Smooth muscle cell (in vitro differentiated cells): ENCODE results near the gene CEP41. TPM values are rescaled to one million over a fixed set of nuclear protein-coding genes. Genes with fewer than 3 reads are reported as not detected.

ENCODE experiments used
- DNase-seq: peaks from one replicate; lab custom pipeline; 2025; ENCODE audit not compliant: unreplicated experiment; lab: John Stamatoyannopoulos, UW
- H2AFZ ChIP-seq: fragments of 200-600 bp; sonication (generic); 2 replicates; pipeline ENCODE4 v1.6.0; 2016; ENCODE audit warnings: antibody characterized with exemption, low read depth, mild to moderate bottlenecking
- H3F3A ChIP-seq: fragments of 200-600 bp; sonication (generic); 2 replicates; pipeline ENCODE4 v1.6.0; 2017; ENCODE audit warnings: antibody characterized with exemption, low read depth
- H3K27ac ChIP-seq: fragments of 200-600 bp; sonication (generic); 2 replicates; pipeline ENCODE4 v1.5.1; 2016; ENCODE audit warnings: low read depth, mild to moderate bottlenecking
- H3K27me3 ChIP-seq: fragments of 200-600 bp; sonication (generic); 2 replicates; pipeline ENCODE4 v1.6.1; 2016; ENCODE audit warnings: low read depth, mild to moderate bottlenecking
- H3K36me3 ChIP-seq: fragments of 200-600 bp; sonication (generic); 2 replicates; pipeline ENCODE4 v1.5.1; 2016; ENCODE audit warnings: low read depth
- H3K4me1 ChIP-seq: fragments of 200-600 bp; sonication (generic); 2 replicates; pipeline ENCODE4 v1.5.1; 2016; ENCODE audit warnings: low read depth
- H3K4me2 ChIP-seq: fragments of 200-600 bp; sonication (generic); 2 replicates; pipeline ENCODE4 v1.6.0; 2016; ENCODE audit warnings: mild to moderate bottlenecking
- H3K4me3 ChIP-seq: fragments of 200-600 bp; sonication (generic); 2 replicates; pipeline ENCODE4 v1.5.1; 2016; ENCODE audit warnings: mild to moderate bottlenecking
- H3K79me2 ChIP-seq: fragments of 200-600 bp; sonication (generic); 2 replicates; pipeline ENCODE4 v1.6.0; 2016; ENCODE audit warnings: low read depth, mild to moderate bottlenecking
- H3K9ac ChIP-seq: fragments of 200-600 bp; sonication (generic); 2 replicates; pipeline ENCODE4 v1.6.0; 2016; ENCODE audit warnings: low read depth
- H3K9me3 ChIP-seq: fragments of 200-600 bp; sonication (generic); replicated peaks from 2 replicates; pipeline ENCODE4 v1.5.1; 2016; ENCODE audit warnings: low read depth
- H4K20me1 ChIP-seq: fragments of 200-600 bp; sonication (generic); 2 replicates; pipeline ENCODE4 v1.6.0; 2016; ENCODE audit warnings: low read depth
- CTCF ChIP-seq: fragments of 200-600 bp; sonication (generic); IDR thresholded peaks from 2 replicates; pipeline ENCODE4 v1.5.1; 2017; ENCODE audit warnings: borderline replicate concordance, mild to moderate bottlenecking, antibody characterized with exemption; ENCODE audit not compliant: insufficient read depth, poor library complexity, severe bottlenecking
- WGBS: methylation state at CpG from one replicate; pipeline ENCODE4 v1.1.7; 2016; ENCODE audit warnings: low lambda C conversion rate; 5-methylcytosine and 5-hydroxymethylcytosine counted together
- polyA plus RNA-seq: library from polyadenylated mRNA; unstranded; fragments of >200 nt; fragmentation: Nextera tagmentation; extraction: Ambion mirVana; gene quantifications from 2 replicates; pipeline ENCODE4 v1.2.1, GENCODE V29; 2016
- total RNA-seq: library from RNA; depleted of rRNA; stranded (reverse); fragments of >200 nt; gene quantifications from 2 replicates; pipeline ENCODE4 v1.2.3, GENCODE V29; 2014

CEP41 gene
- total and polyA plus RNA-seq, 2 experiments from 2014 or later, result 18.3 to 35.1 TPM

- peaks cover 17% of the 10 kb centered on the region for H3K4me1 ChIP-seq
- H3K9me3 ChIP-seq, result no peaks in the 10 kb centered on the region
- no peak for DNase-seq
- H3K4me3 ChIP-seq, result no peak overlapping the region
- H4K20me1 ChIP-seq, result no peaks in the 10 kb centered on the region
- H3K36me3 ChIP-seq, result no peaks in the 10 kb centered on the region
- H3K79me2 ChIP-seq, result no peaks in the 10 kb centered on the region
- peak overlapping the region; percentile 35 for H3K9ac ChIP-seq
- WGBS, result over 99% methylated on average over 6 of the region's 6 CpGs
- TF ChIP-seq CTCF, result no peak
- no peaks in the 10 kb centered on the region for H3K27me3 ChIP-seq
- no peak overlapping the region for H2AFZ ChIP-seq
- peak overlapping the region; percentile 95 for H3K27ac ChIP-seq
- H3K4me2 ChIP-seq, result peak overlapping the region; percentile 29
- H3F3A ChIP-seq, result peaks cover 38% of the 10 kb centered on the region
These were observed 66.3 kb downstream of the CEP41 start for GRCh38 chr7:130374507-130374906.

- H3K79me2 ChIP-seq, result no peaks in the 10 kb centered on the region
- H2AFZ ChIP-seq, result peak overlapping the region; percentile 32
- H3K27ac ChIP-seq, result peak overlapping the region; percentile 95
- H3F3A ChIP-seq, result peaks cover 38% of the 10 kb centered on the region
- peak overlapping the region; percentile 47 for H3K4me2 ChIP-seq
- TF ChIP-seq CTCF, result no peak
- H3K4me1 ChIP-seq, result peaks cover 20% of the 10 kb centered on the region
- H3K27me3 ChIP-seq, result no peaks in the 10 kb centered on the region
- peak overlapping the region; percentile 79 for H3K9ac ChIP-seq
- H3K36me3 ChIP-seq, result no peaks in the 10 kb centered on the region
- no peaks in the 10 kb centered on the region for H4K20me1 ChIP-seq
- 49% methylated on average over 11 of the region's 11 CpGs for WGBS
- no peaks in the 10 kb centered on the region for H3K9me3 ChIP-seq
- DNase-seq, result no peak
- peak overlapping the region; percentile 2 for H3K4me3 ChIP-seq
These were observed 68.2 kb downstream of the CEP41 start for GRCh38 chr7:130372402-130373165.

GRCh38 chr7:130371046-130371445, 69.8 kb downstream of the CEP41 start:
- Histone ChIP-seq H2AFZ (no peak overlapping the region), H3F3A (peaks cover 38% of the 10 kb centered on the region), H3K4me1 (peaks cover 20% of the 10 kb centered on the region), H3K9me3 (no peaks in the 10 kb centered on the region), H3K36me3 (no peaks in the 10 kb centered on the region), H3K27me3 (no peaks in the 10 kb centered on the region), H4K20me1 (no peaks in the 10 kb centered on the region), H3K4me3 (no peak overlapping the region), H3K4me2 (no peak overlapping the region), H3K27ac (peak overlapping the region; percentile 95), H3K79me2 (no peaks in the 10 kb centered on the region), H3K9ac (peak overlapping the region; percentile 41)
- WGBS, result 83% methylated on average over 3 of the region's 3 CpGs
- no peak for DNase-seq
- no peak for TF ChIP-seq CTCF
